GM18858 (cell line): ENCODE measurements around the gene UBE2D1.
A peak's percentile ranks its signal among the peaks of the same experiment; 100 is the strongest.
"Not testable (repeated sequence)": the region's sequence is repeated elsewhere in the genome, so short reads cannot be mapped to it uniquely, and the experiment has no call there.

Source experiments
- ATAC-seq: cut with Tn5 transposase; IDR thresholded peaks from one replicate; pipeline ENCODE4 v1.9.1; 2021; ENCODE audit not compliant: unreplicated experiment

Gene UBE2D1

DNA sequence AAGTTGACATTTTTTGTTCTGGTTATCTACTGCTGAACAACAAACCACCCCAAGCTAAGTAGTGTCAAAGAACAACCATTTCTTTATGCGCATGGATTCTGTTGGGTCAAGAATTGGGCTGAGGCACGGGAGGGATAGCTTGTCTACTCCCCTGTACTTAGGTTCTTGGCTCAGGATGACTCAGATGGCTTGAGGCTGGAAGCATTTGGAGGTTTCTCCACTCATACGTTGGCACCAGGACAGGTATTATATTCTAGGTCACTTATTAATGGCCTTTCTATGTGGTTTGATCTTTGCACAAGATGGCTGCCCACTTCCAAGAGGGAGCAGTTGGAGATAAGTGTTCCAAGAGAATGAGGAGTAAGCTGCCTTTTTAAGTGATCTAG is 38.6 kb downstream of the UBE2D1 start:
- ATAC-seq, result no peak

GRCh38 chr10:58382489-58382995 is 47.7 kb downstream of the UBE2D1 start:
- no peak for ATAC-seq

- peak; percentile 87 for ATAC-seq
Observed at GRCh38 chr10:58384095-58384494, 49.3 kb downstream of the UBE2D1 start.

- no peak for ATAC-seq
Observed at GRCh38 chr10:58384544-58384998, 49.8 kb downstream of the UBE2D1 start.

DNA sequence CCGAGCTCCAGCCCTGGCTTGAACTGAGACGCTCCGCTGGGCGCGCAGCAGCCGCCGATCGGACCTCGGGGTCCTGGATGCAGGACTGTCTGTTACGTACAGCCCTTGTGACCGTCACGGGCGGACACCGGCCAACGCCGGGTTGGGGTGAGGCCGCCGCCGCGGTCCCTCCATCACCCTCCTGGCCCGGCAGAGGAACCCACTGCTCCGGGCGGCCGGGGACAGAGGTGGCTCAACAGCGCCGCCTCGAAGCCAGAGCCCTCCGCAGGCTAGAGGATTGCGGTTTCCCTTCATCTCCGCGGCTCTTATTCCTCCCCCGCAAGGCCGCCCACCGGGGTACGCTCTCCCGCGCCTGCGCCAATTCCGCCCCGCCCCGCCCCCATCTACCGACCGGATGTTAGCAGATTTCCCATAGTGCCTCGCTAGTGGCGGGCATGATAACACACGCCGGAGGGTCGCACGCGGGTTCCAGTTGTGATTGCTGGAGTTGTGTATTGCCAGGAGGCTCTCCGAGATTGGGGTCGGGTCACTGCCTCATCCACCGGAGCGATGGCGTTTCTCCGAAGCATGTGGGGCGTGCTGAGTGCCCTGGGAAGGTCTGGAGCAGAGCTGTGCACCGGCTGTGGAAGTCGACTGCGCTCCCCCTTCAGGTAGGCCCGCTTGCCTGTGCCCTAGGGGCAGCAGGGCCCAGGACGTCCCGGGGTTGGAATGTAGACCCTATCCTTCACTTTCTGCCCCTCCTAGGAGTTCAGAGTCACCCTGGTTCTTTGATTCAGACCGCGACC is 50.4 kb downstream of the UBE2D1 start, which contains the start of gene TFAM:
TFAM (plus strand) TSS at position 412 of the 785 bp plus-strand sequence; CDS start at position 550, 138 bp downstream.
- peak; percentile 66 for ATAC-seq

DNA sequence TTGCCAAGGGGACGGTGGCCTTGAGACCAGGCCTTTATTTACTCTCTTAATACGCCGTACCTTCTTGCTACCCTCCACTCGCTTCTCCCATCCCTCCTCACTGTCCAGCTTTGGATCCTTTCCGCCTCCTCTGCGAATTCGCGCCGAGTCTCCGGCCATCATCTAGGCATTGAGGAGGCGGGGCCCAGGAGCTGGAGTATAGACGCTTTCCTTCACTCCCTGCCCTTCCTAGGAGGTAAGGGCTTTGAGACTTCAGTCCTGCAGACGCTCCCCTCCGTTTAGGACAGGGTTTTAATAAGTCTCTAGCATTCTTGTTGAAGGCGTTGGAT is 50.9 kb downstream of the UBE2D1 start:
- ATAC-seq, result no peak

DNA sequence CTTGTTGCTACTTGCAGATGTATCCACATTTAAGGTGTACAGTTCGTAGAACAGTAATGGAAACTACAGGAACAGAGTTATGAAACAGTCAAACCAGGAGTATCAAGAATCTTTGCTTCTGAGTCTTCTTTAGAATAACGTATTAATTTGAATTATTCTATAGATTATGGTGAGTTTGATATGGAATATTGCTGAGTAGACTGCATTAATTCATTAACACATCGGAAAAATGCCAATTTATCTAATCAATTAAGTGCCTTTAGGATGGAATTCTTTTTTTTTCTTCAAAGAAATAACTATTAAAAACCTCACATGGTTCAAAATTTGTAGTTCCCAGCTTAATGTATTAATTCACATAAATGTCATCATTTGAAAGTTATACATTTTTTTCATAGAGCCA is 54.2 kb downstream of the UBE2D1 start:
- no peak for ATAC-seq

GRCh38 chr10:58393317-58393716 is 58.5 kb downstream of the UBE2D1 start:
- no peak for ATAC-seq

DNA sequence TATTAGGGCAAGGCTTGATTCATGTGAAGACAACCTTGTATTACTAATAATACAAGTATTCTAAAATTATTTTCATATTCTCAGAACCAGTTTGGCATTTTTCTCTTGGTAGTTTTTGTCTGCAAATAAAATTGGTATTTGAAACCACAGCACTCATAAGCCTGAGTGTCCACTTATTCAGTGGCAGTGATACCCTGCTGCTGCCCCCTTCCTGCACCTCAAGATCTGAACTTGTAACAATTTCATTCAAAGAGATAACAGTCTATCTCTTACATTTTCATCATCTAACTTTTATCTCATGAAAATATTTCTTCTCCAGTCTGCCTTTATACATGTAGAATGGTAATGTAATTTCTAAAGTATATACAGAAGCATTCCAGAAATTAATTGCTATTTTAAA is 59.7 kb downstream of the UBE2D1 start:
- no peak for ATAC-seq

GRCh38 chr10:58396057-58396456 is 61.3 kb downstream of the UBE2D1 start:
- ATAC-seq, result no peak

DNA sequence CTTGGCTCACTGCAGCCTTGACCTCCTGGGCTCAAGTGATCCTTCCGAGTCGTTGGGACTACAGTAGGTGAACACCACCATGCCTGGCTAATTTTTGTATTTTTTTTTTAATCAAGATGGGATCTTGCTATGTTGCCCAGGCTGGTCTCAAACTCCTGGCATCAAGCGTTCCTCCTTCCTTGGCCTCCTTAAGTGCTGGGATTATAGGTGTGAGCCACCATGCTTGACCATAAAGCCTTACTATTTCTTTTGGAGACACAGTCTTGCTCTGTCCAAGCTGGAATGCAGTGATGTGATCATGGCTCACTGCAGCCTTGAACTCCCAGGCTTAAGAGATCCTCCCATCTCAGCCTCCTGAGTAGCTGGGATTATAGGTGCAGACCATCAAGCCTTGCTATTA is 63.0 kb downstream of the UBE2D1 start:
- ATAC-seq, result no peak

- no peak for ATAC-seq
Observed at GRCh38 chr10:58399410-58399809, 64.6 kb downstream of the UBE2D1 start.

DNA sequence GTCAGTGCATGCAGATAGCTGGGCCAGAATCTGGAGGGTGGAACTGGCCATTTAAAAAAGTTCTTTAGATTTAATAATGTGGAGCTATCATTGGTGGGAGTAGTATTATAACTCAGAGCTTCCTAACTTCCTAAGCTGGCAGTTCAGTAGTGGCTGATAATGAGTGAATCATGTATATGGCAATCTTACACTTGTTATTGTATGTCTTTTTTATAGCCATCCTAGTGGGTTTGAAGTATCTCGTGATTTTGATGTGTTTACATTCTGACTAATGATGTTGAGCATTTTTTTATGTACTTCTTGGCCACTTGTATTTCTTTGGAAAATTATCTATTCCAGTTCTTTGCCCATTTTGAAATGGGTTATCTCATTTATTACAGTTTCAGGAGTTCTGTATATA is 65.8 kb downstream of the UBE2D1 start:
- ATAC-seq, result no peak

DNA sequence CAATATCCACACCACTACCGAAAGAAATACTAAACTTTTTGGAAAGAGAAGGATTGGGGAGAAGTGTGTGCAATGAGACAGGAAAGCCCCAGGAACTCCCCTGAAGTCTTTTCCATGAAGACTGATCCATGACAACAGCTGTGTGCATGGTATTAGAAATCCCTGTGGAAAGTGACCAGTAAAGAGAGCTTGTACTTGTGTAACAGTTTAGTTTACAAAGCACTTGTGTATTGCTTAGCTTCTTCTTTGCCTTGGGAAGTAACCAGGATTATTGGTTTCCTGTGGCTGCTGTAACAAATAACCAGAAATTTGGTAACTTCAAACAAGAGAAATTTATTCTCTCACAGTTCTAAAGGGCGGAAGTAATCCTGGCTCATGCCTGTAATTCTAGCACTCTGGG is 69.2 kb downstream of the UBE2D1 start:
- ATAC-seq, result no peak

DNA sequence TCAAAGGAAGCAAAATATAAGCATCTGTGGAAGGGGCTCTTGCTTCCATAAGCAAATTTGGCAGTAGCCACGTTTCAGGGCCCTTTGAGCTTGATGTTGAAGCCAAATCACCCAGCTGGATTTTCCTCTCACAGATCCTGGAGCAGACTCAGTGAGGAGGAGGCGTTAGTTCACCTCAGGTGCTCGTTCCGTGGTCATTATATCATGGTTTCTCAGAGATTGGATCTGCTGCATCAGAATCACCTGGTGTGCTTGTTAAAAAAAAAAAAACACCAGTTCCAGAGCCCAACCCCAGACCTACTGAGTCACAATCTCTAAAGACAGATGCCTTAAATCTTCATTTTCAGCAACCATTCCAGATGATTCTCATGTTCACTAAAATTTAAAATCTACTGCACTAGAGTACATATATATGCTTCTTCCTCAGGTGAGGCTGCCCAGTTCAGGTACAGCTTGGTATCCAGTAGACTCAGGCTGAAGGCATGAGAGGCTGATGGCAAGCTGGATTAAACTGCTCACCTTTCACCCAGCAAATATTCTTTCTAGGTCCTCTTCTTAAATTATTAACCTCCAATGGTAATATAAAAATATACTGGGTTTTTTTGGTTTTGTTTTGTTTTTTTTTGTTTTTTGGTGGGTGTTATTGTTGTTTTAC is 75.3 kb downstream of the UBE2D1 start:
- ATAC-seq, result no peak

DNA sequence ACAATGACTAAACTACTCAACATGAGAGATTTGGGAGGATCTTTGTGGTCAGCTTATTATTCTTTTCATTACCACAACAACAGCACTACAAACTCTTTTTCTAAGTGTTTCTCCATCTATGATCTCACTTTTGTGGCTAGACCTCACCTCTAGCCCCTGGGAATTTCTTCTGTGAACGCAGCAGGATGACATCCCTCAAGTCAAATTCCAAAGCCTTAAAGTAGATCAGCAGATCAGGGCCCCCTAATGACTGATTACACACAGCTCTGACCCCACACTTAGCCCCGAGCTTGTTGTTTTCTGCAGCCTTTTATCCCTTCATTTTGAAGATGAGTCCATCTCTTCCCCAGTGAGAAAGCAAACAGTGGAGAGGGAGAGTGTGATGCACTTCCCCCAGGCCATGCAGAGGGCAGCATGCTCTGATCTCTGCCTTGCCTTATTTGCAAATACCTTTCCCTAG is 77.7 kb downstream of the UBE2D1 start:
- no peak for ATAC-seq

DNA sequence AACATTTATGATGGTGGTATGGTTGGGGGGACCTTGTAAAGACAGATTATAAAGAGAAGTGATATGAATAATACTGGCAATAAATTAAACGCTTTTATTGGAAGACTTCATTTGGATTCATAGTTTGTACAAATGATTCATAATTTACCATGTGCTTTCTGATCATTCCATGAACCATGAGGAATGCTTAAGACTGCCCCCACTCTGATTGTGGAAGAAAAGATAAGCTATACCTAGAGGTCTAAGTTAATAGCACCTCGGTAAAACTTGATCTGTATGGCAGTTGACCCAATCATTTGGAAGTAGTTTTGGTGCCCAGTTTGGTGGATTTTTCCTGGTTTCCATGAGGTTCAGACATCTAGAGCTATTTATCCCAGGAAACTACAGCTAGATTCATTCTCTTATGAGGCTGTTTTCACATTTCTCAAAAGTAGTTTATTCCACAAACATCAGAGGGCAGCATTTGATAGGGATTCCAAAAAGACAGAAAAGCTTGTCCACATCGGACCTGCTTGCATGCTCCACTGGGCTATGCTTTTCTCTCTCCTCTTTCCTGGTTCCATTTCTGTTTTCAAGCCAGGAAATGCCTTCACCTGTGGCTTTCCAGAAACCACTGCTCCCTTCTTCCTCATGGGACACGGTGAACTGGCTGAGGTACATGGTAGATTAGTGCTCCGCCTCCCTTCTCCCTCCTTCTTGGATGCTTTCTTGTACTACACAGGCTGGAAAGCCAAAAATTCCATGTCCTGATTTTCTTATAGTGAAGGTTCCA is 79.7 kb downstream of the UBE2D1 start:
- ATAC-seq, result no peak

- no peak for ATAC-seq
Observed at GRCh38 chr10:58415757-58416156, 81.0 kb downstream of the UBE2D1 start.

DNA sequence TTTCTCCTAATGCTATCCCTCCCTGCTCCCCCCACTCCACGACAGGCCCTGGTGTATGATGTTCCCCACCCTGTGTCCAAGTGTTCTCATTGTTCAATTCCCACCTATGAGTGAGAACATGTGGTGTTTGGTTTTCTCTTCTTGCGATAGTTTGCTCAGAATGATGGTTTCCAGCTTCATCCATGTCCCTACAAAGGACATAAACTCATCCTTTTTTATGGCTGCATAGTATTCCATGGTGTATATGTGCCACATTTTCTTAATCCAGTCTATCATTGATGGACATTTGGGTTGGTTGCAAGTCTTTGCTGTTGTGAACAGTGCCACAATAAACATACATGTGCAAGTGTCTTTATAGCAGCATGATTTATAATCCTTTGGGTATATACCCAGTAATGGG is 83.1 kb downstream of the UBE2D1 start:
- not testable (repeated sequence) for ATAC-seq
